HEK293 (cell line): ENCODE results near the gene CHAC1.

Experiments
- CTCF ChIA-PET: fragments of 350-600 bp; formaldehyde crosslinking; extraction: SDS; loops from one replicate; lab custom pipeline; 2021; ENCODE audit warnings: antibody characterized with exemption; lab: Yijun Ruan, JAX
- POLR2A ChIA-PET: fragments of 300-600 bp; formaldehyde crosslinking; extraction: SDS; loops from one replicate; lab custom pipeline; 2020; ENCODE audit warnings: antibody characterized with exemption, inconsistent platforms; lab: Yijun Ruan, JAX
- H3K27ac ChIP-seq: fragments of 200-500 bp; sonication (Bioruptor generic); 2 replicates; pipeline ENCODE4 v1.5.1; 2014; ENCODE audit warnings: low read depth, low read length, control low read depth, inconsistent platforms; ENCODE audit errors: extremely low read depth
- H3K36me3 ChIP-seq, 2 experiments: fragments of 200-500 bp in 1 of 2; sonication (Bioruptor generic) in 1 of 2; 1 replicate in 1 of 2; 2 replicates in 1 of 2; pipeline ENCODE4 v1.5.1; 2014 to 2017; ENCODE audit warnings: inconsistent platforms in 2 of 2, low read length in 2 of 2; ENCODE audit not compliant: control insufficient read depth in 2 of 2, insufficient read depth in 1 of 2
- H3K4me1 ChIP-seq: fragments of 200-500 bp; sonication (Bioruptor generic); 2 replicates; pipeline ENCODE4 v1.5.1; 2014; ENCODE audit warnings: mild to moderate bottlenecking, low read length, inconsistent platforms; ENCODE audit not compliant: control insufficient read depth, insufficient read depth
- H3K4me3 ChIP-seq: 2 replicates; pipeline ENCODE4 v1.5.1; 2011; ENCODE audit warnings: low read depth, mild to moderate bottlenecking, control low read depth, low read length, moderate library complexity
- H3K9me3 ChIP-seq: fragments of 200-500 bp; sonication (Bioruptor generic); 2 replicates; pipeline ENCODE4 v1.5.1; 2014; ENCODE audit warnings: low read depth, low read length, inconsistent platforms; ENCODE audit not compliant: control insufficient read depth, insufficient read depth
- SP7 ChIP-seq: fragments of 450-650 bp; formaldehyde crosslinking; IDR thresholded peaks from 2 replicates; pipeline ENCODE4 v1.5.1; 2016; ENCODE audit warnings: missing biosample characterization, missing genetic modification characterization
- TF ChIP-seq, protein P1 (sequence below): fragments of 450-650 bp; formaldehyde crosslinking; IDR thresholded peaks from 2 replicates; pipeline ENCODE4 v1.5.1; 2016; ENCODE audit warnings: missing biosample characterization, missing genetic modification characterization

Gene CHAC1

DNA sequence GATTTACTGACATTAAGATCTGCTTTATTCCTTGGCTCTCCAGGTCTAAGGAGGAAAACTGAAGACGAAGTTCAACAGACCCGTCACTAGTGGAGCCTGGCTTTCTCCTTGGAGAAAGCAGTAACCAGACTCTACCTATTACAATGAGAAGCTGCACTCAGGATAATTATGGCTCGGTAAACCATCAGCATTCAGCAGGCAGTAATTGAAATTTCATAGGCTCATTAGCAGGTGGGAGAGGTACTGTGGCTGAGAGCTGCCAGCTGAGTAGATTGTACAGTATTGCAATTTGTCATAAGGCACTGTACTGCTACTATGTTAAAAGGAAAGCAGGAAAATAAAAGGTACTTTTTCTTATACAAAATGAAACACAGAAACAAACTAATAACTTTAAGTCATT lies 51.2 kb downstream of the CHAC1 start:
- Histone ChIP-seq H3K4me3 (no peak overlapping the region), H3K9me3 (no peaks in the 10 kb centered on the region), H3K36me3 (peaks cover 8 to 32% of the 10 kb centered on the region in 2 experiments; a peak in 2 of 3 replicates), H3K27ac (no peak overlapping the region), H3K4me1 (no peaks in the 10 kb centered on the region)
- TF ChIP-seq SP7 (tag by site-specific recombination) = 0 out of 2 replicates have a peak, but pooled peaks have one; percentile 32
- TF ChIP-seq, protein P1, sequence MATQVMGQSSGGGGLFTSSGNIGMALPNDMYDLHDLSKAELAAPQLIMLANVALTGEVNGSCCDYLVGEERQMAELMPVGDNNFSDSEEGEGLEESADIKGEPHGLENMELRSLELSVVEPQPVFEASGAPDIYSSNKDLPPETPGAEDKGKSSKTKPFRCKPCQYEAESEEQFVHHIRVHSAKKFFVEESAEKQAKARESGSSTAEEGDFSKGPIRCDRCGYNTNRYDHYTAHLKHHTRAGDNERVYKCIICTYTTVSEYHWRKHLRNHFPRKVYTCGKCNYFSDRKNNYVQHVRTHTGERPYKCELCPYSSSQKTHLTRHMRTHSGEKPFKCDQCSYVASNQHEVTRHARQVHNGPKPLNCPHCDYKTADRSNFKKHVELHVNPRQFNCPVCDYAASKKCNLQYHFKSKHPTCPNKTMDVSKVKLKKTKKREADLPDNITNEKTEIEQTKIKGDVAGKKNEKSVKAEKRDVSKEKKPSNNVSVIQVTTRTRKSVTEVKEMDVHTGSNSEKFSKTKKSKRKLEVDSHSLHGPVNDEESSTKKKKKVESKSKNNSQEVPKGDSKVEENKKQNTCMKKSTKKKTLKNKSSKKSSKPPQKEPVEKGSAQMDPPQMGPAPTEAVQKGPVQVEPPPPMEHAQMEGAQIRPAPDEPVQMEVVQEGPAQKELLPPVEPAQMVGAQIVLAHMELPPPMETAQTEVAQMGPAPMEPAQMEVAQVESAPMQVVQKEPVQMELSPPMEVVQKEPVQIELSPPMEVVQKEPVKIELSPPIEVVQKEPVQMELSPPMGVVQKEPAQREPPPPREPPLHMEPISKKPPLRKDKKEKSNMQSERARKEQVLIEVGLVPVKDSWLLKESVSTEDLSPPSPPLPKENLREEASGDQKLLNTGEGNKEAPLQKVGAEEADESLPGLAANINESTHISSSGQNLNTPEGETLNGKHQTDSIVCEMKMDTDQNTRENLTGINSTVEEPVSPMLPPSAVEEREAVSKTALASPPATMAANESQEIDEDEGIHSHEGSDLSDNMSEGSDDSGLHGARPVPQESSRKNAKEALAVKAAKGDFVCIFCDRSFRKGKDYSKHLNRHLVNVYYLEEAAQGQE (tag by site-specific recombination) = no peak
- POLR2A ChIA-PET = no interaction called here
- CTCF ChIA-PET = interaction anchor here (0.5 to 1.1 kb wide), 4 partner anchors 30 to 296 kb away, joined by 3 to 5 read pairs (median 3); no protein-coding TSS in a partner anchor
